Measurements from ENCODE around the gene SLC22A1. TPM values are rescaled to one million over a fixed set of nuclear protein-coding genes. Genes with fewer than 3 reads are reported as not detected.

Gene SLC22A1
- total RNA-seq, 1 experiment from 2014 or later = 0.98 TPM

DNA sequence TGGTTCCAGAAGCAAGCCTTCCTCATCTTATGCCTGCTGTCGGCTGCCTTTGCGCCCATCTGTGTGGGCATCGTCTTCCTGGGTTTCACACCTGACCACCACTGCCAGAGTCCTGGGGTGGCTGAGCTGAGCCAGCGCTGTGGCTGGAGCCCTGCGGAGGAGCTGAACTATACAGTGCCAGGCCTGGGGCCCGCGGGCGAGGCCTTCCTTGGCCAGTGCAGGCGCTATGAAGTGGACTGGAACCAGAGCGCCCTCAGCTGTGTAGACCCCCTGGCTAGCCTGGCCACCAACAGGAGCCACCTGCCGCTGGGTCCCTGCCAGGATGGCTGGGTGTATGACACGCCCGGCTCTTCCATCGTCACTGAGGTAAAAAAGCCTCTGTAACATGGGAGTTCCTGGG, 366 bp downstream of the SLC22A1 start:
- TF ChIP-seq TCF7L2 (IDR thresholded peaks at IDR 0.05; ENCODE audit: low read depth, low read length) (no peak), SIN3A (IDR thresholded peaks at IDR 0.05; ENCODE audit: borderline replicate concordance, insufficient read depth, low read depth, low read length) (no peak), POLR2AphosphoS5 (IDR thresholded peaks at IDR 0.05; ENCODE audit: low read depth, low read length) (no peak), REST (IDR thresholded peaks at IDR 0.05; ENCODE audit: insufficient read depth in 1 of 2, low read depth in 2 of 2, low read length in 1 of 2) (no peak)
- TF ChIP-seq, protein P1, sequence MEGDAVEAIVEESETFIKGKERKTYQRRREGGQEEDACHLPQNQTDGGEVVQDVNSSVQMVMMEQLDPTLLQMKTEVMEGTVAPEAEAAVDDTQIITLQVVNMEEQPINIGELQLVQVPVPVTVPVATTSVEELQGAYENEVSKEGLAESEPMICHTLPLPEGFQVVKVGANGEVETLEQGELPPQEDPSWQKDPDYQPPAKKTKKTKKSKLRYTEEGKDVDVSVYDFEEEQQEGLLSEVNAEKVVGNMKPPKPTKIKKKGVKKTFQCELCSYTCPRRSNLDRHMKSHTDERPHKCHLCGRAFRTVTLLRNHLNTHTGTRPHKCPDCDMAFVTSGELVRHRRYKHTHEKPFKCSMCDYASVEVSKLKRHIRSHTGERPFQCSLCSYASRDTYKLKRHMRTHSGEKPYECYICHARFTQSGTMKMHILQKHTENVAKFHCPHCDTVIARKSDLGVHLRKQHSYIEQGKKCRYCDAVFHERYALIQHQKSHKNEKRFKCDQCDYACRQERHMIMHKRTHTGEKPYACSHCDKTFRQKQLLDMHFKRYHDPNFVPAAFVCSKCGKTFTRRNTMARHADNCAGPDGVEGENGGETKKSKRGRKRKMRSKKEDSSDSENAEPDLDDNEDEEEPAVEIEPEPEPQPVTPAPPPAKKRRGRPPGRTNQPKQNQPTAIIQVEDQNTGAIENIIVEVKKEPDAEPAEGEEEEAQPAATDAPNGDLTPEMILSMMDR (IDR thresholded peaks at IDR 0.05) = no peak
- Histone ChIP-seq H3K27ac (ENCODE audit: low read length) (no peak overlapping the region), H3K4me1 (ENCODE audit: control insufficient read depth, insufficient read depth, low read length) (no peaks in the 10 kb centered on the region), H3K36me3 (ENCODE audit: control insufficient read depth, insufficient read depth, low read length) (no peaks in the 10 kb centered on the region), H3K9me3 (ENCODE audit: control insufficient read depth, insufficient read depth, low read depth, low read length) (no peaks in the 10 kb centered on the region), H3K27me3 (ENCODE audit: control insufficient read depth, insufficient read depth, low read length) (no peaks in the 10 kb centered on the region), H3K4me3 (ENCODE audit: low read depth in 2 of 2, low read length in 2 of 2) (no peak overlapping the region)
- BruUV-seq (replicated peaks) = no TSS peak
- ChIA-PET CTCF (no interaction called here), POLR2A (no interaction called here)
- intact Hi-C loops (cut with micrococcal nuclease; ENCODE audit: unreplicated experiment) (no loop called here), in situ Hi-C loops (cut with HindIII; ENCODE audit: low pct_unique_long_range_greater_than_20kb, low sequenced_read_pairs) (no loop called here)
- ATAC-seq (no peak), DNase-seq (ENCODE audit: low read depth, low spot score) (no peak)

GRCh38 chr6:160122744-160123143, 1.1 kb downstream of the SLC22A1 start:
- no peaks in the 10 kb centered on the region for H3K27me3 ChIP-seq (ENCODE audit: control insufficient read depth, insufficient read depth, low read length)
- no peak overlapping the region for H3K27ac ChIP-seq (ENCODE audit: low read length)
- BruUV-seq (replicated peaks) = no TSS peak
- in situ Hi-C loops (cut with HindIII; ENCODE audit: low pct_unique_long_range_greater_than_20kb, low sequenced_read_pairs) (no loop called here), intact Hi-C loops (cut with micrococcal nuclease; ENCODE audit: unreplicated experiment) (no loop called here)
- POLR2A ChIA-PET = no interaction called here
- no peaks in the 10 kb centered on the region for H3K4me1 ChIP-seq (ENCODE audit: control insufficient read depth, insufficient read depth, low read length)
- no peak for ATAC-seq
- H3K4me3 ChIP-seq (ENCODE audit: low read depth in 2 of 2, low read length in 2 of 2) = no peak overlapping the region
- CTCF ChIA-PET = no interaction called here
- DNase-seq (ENCODE audit: low read depth, low spot score) = no peak
- TF ChIP-seq POLR2AphosphoS5 (IDR thresholded peaks at IDR 0.05; ENCODE audit: low read depth, low read length) (no peak), TCF7L2 (IDR thresholded peaks at IDR 0.05; ENCODE audit: low read depth, low read length) (no peak), REST (IDR thresholded peaks at IDR 0.05; ENCODE audit: insufficient read depth in 1 of 2, low read depth in 2 of 2, low read length in 1 of 2) (no peak), SIN3A (IDR thresholded peaks at IDR 0.05; ENCODE audit: borderline replicate concordance, insufficient read depth, low read depth, low read length) (no peak)
- TF ChIP-seq, protein P1 (IDR thresholded peaks at IDR 0.05) = no peak
- no peaks in the 10 kb centered on the region for H3K9me3 ChIP-seq (ENCODE audit: control insufficient read depth, insufficient read depth, low read depth, low read length)
- H3K36me3 ChIP-seq (ENCODE audit: control insufficient read depth, insufficient read depth, low read length) = no peaks in the 10 kb centered on the region

Measured in Panc1 (cell line).